Stimulated activated CD8-positive, alpha-beta memory T cell treated with anti-CD3 and anti-CD28 coated beads, Interleukin-15, amount 100 ng/mL, for 1 hour (primary cell): ENCODE data around the gene TBC1D14.
"Not testable (repeated sequence)": the region's sequence is repeated elsewhere in the genome, so short reads cannot be mapped to it uniquely, and the experiment has no call there.

Experiments
- DNase-seq: peaks from one replicate; pipeline ENCODE4 v3.0.0-alpha.2; 2020; ENCODE audit warnings: low read depth

The TBC1D14 gene

GRCh38 chr4:6890971-6891370, 18.7 kb upstream of the TBC1D14 start:
- not testable (repeated sequence) for DNase-seq

GRCh38 chr4:6891436-6892170, 18.0 kb upstream of the TBC1D14 start:
- DNase-seq, result no peak

GRCh38 chr4:6892190-6892908, 17.3 kb upstream of the TBC1D14 start:
- DNase-seq, result no peak

GRCh38 chr4:6892909-6893202, 16.8 kb upstream of the TBC1D14 start:
- DNase-seq, result no peak

- DNase-seq, result no peak
Measured at GRCh38 chr4:6893449-6894085, 16.1 kb upstream of the TBC1D14 start.

- DNase-seq, result no peak
Measured at GRCh38 chr4:6894086-6894478, 15.5 kb upstream of the TBC1D14 start.

GRCh38 chr4:6894528-6895498, 14.8 kb upstream of the TBC1D14 start:
- DNase-seq, result no peak

GRCh38 chr4:6896035-6896434, 13.6 kb upstream of the TBC1D14 start:
- DNase-seq, result no peak

- no peak for DNase-seq
Measured at GRCh38 chr4:6898763-6899162, 10.9 kb upstream of the TBC1D14 start.

GRCh38 chr4:6900181-6900812, 9.3 kb upstream of the TBC1D14 start:
- no peak for DNase-seq

GRCh38 chr4:6900956-6901355, 8.7 kb upstream of the TBC1D14 start:
- no peak for DNase-seq

- no peak for DNase-seq
Measured at GRCh38 chr4:6901669-6902317, 7.8 kb upstream of the TBC1D14 start.

GRCh38 chr4:6902318-6903042, 7.1 kb upstream of the TBC1D14 start:
- no peak for DNase-seq

- DNase-seq, result no peak
Measured at GRCh38 chr4:6905516-6906445, 3.8 kb upstream of the TBC1D14 start.

GRCh38 chr4:6906486-6906885, 3.1 kb upstream of the TBC1D14 start:
- DNase-seq, result not testable (repeated sequence)

GRCh38 chr4:6907658-6908191, 1.9 kb upstream of the TBC1D14 start:
- DNase-seq, result no peak

- DNase-seq, result no peak
Measured at GRCh38 chr4:6908432-6909112, 1.1 kb upstream of the TBC1D14 start.

GRCh38 chr4:6909970-6910339, 329 bp downstream of the TBC1D14 start:
- no peak for DNase-seq
